Transverse colon (tissue), 3 donors: ENCODE results near the gene KLK3.

Experiments
- EP300 ChIP-seq: sonication (generic); formaldehyde crosslinking; IDR thresholded peaks from one replicate; pipeline ENCODE4 v1.6.1; 2017; ENCODE audit warnings: antibody characterized with exemption, low read depth
- POLR2A ChIP-seq: fragments of 450-650 bp; IDR thresholded peaks from one replicate; pipeline ENCODE4 v1.6.1; 2016; ENCODE audit warnings: antibody characterized with exemption, mild to moderate bottlenecking, moderate library complexity
- TF ChIP-seq, protein P1 (sequence below), 5 experiments: fragments of 200-600 bp in 3 of 5; fragments of 450-650 bp in 2 of 5; sonication (generic) in 3 of 5; IDR thresholded peaks; 1 replicate in 2 of 5; 2 replicates in 3 of 5; pipeline ENCODE4 v1.5.1; 2016 to 2017; ENCODE audit warnings: antibody characterized with exemption in 5 of 5, inconsistent platforms in 3 of 5, mild to moderate bottlenecking in 2 of 5, moderate library complexity in 1 of 5

DNA sequence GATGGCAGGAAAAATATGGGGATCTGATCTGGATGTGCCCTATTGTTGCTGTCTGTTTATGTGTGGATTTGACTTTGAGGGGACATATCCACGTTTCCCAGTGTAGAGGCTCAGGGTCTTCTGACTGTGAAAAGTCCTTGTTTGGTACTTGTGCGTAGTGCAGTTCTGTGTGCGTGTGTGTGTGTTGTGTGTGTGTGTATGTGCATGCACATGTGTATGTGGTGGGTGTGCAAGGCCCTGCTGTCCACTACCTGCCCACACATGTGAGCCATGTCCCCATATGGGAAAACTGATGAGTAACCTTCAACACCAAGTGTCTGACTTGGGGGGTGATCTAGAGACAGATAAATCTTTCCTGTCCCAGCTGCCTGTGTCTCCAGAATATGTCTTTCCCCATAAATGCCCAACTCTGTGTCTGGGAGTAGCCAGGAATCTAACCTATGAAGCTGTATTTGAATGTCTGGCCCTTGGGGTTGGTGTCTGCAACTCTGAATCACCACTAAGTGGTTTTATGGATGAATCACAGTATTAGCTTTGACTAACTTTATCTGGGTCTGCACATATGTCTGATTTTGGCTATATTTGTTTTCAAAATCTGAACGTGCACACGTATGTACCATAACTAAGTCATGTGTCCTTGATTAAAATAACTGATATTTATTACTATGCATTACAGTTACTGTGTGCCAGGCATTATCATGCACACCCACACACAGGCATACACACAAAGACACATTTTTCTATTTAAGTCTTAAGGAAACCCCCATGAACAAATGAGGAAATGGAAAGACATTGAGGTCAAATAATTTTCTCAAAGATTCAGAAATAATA, 35.9 kb downstream of the KLK3 start:
- TF ChIP-seq, protein P1, sequence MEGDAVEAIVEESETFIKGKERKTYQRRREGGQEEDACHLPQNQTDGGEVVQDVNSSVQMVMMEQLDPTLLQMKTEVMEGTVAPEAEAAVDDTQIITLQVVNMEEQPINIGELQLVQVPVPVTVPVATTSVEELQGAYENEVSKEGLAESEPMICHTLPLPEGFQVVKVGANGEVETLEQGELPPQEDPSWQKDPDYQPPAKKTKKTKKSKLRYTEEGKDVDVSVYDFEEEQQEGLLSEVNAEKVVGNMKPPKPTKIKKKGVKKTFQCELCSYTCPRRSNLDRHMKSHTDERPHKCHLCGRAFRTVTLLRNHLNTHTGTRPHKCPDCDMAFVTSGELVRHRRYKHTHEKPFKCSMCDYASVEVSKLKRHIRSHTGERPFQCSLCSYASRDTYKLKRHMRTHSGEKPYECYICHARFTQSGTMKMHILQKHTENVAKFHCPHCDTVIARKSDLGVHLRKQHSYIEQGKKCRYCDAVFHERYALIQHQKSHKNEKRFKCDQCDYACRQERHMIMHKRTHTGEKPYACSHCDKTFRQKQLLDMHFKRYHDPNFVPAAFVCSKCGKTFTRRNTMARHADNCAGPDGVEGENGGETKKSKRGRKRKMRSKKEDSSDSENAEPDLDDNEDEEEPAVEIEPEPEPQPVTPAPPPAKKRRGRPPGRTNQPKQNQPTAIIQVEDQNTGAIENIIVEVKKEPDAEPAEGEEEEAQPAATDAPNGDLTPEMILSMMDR (IDR thresholded peaks at IDR 0.05), result no peak
- TF ChIP-seq EP300 (no peak), POLR2A (no peak)
